SJCRH30 (cell line): ENCODE measurements around the gene UPF2. TPM values are rescaled to one million over a fixed set of nuclear protein-coding genes. Genes with fewer than 3 reads are reported as not detected.

Source experiments
- DNase-seq, 2 experiments: peaks; one replicate each; pipeline ENCODE4 v3.0.0-alpha.2; 2015 to 2020
- H3K27ac ChIP-seq: fragments of 250-450 bp; sonication (Bioruptor Pico); 2 replicates; pipeline ENCODE4 v1.5.1; 2020; ENCODE audit warnings: mild to moderate bottlenecking, moderate library complexity
- H3K27me3 ChIP-seq: fragments of 250-450 bp; sonication (Bioruptor Pico); 2 replicates; pipeline ENCODE4 v1.5.1; 2020; ENCODE audit warnings: mild to moderate bottlenecking, moderate library complexity
- H3K36me3 ChIP-seq: fragments of 250-450 bp; sonication (Bioruptor Pico); 2 replicates; pipeline ENCODE4 v1.5.1; 2020; ENCODE audit warnings: mild to moderate bottlenecking, moderate library complexity
- H3K4me1 ChIP-seq: fragments of 250-450 bp; sonication (Bioruptor Pico); 2 replicates; pipeline ENCODE4 v1.5.1; 2020; ENCODE audit warnings: mild to moderate bottlenecking, moderate library complexity
- H3K4me3 ChIP-seq: fragments of 250-450 bp; sonication (Bioruptor Pico); 2 replicates; pipeline ENCODE4 v1.5.1; 2020; ENCODE audit warnings: mild to moderate bottlenecking, moderate library complexity
- H3K9me3 ChIP-seq: fragments of 250-450 bp; sonication (Bioruptor Pico); replicated peaks from 2 replicates; pipeline ENCODE4 v1.5.1; 2020; ENCODE audit warnings: mild to moderate bottlenecking, moderate library complexity
- total RNA-seq: library from RNA; depleted of rRNA; stranded (reverse); fragments of >200 nt; shearing (Covaris generic); gene quantifications from 2 replicates; pipeline ENCODE4 v1.2.3, GENCODE V29; 2014

Gene UPF2
- total RNA-seq, 1 experiment from 2014 or later = 22.9 TPM

DNA sequence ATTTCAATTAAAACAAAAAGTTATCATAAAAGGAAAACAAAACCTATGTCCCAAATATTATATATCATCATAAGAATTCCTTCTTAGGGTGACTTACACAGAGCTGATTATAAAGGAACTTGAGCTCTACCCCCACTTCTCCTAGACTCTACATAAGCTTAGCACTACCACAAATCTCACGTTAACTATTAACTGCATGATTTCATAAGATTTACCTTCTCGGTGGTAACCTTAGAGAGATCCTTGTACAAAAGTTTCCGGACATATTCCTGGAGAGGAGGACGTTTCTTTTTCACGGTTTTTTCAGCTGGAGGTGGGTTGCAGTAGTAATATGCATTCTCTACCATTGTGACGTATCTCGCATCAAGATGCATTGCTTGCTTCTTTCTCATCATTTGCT, 83.7 kb downstream of the UPF2 start:
- H3K4me1 ChIP-seq = no peaks in the 10 kb centered on the region
- H3K36me3 ChIP-seq = peaks cover 31% of the 10 kb centered on the region
- H3K27me3 ChIP-seq = no peaks in the 10 kb centered on the region
- H3K9me3 ChIP-seq = 0 out of 2 replicates have a peak, but pooled peaks cover 3% of the 10 kb centered on the region
- DNase-seq = no peak
- H3K27ac ChIP-seq = no peak overlapping the region
- no peak overlapping the region for H3K4me3 ChIP-seq

DNA sequence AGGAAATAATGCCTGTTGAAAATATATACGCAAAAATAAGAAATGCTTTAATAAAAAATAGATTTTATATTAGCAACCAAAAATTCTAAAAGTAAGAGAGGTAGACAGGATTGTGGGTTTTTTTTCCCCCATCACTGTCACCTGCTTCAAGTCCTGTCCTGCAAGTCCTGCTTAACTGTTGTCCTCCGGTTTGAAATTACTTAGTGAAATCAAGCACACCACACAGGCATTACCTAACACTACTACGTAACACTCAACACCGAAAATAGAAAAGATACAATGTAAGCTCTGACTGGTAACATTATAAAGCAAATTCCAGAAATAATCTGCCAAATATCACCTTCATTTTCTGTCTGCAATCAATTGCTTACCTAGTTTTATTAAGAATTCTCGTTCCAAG, 90.9 kb downstream of the UPF2 start:
- DNase-seq = no peak
- H3K27me3 ChIP-seq = no peaks in the 10 kb centered on the region
- H3K4me3 ChIP-seq = no peak overlapping the region
- no peak overlapping the region for H3K27ac ChIP-seq
- H3K4me1 ChIP-seq = no peaks in the 10 kb centered on the region
- H3K36me3 ChIP-seq = peaks cover 31% of the 10 kb centered on the region
- 0 out of 2 replicates have a peak, but pooled peaks cover 3% of the 10 kb centered on the region for H3K9me3 ChIP-seq

DNA sequence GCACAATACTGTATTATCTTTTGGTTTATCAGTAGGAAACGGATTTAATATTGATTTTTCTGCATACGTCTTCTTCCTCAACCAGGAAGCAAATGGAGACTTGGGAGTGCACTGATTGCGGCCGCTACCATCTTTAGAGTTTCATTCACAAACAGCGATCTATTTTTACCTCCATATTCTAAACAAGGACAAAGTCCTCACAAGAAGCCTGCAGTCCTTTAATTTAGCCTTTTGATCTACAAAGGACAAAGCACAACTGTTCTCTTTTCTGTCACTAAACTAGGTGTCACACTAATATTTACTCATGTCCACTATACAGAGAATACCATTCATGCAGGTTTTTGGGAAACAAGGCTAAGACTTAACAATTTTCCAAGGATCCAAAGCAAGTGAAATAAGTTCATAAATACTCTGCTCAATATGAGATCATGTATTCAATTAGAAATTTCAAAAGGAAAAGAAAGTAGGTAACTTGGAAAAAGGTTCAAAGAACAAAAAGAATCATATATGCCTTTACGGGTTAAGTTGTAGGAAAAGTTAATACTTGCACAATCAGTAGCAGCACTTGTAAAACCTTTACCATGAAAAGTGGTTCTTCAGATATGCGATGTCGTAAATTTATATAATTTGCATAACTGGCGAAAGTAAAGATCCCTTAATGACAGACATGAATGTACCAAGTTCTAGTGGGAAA, 92.1 kb downstream of the UPF2 start:
- Histone ChIP-seq H3K4me1 (no peaks in the 10 kb centered on the region), H3K4me3 (no peak overlapping the region), H3K36me3 (peaks cover 32% of the 10 kb centered on the region), H3K9me3 (0 out of 2 replicates have a peak, but pooled peaks cover 3% of the 10 kb centered on the region), H3K27me3 (no peaks in the 10 kb centered on the region), H3K27ac (no peak overlapping the region)
- DNase-seq = no peak

DNA sequence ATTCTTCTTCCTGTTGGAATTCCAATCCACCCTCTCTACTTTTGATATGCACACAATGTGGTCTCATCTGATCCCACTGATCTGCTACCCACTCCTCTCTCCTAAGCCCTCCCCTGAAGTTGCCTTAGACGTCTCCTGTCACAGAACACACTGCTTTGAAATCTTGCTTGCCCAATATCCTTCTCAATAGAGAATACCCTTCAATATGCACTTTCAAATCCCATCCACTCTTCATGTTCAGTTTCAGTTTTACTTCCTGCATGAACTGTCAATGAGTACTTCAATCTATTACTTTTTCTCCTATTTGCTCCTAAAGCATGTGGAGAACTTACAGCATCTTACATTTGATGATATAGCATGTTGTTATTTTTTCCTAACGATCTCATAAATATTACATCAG, 93.5 kb downstream of the UPF2 start:
- Histone ChIP-seq H3K9me3 (no peaks in the 10 kb centered on the region), H3K4me3 (no peak overlapping the region), H3K27ac (no peak overlapping the region), H3K4me1 (no peaks in the 10 kb centered on the region), H3K27me3 (no peaks in the 10 kb centered on the region), H3K36me3 (peaks cover 23% of the 10 kb centered on the region)
- DNase-seq = no peak

DNA sequence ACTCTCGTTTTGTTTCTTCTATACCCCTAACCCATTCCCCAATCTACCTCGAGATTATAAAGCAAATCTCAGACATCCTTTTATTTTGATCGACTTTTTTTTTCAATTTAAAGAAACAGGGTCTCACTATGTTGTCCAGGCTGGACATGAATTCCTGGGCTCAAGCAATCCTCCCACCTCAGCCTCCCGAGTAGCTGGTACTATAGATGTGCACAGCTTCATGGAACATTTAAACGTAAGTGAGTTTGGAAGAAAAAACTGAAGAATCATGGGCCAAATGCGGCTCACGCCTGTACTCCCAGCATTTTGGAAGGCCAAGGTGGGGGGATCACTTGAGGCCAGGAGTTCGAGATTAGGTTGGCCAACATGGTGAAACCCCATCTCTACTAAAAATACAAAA, 96.0 kb downstream of the UPF2 start:
- H3K27ac ChIP-seq = no peak overlapping the region
- no peak overlapping the region for H3K4me3 ChIP-seq
- no peaks in the 10 kb centered on the region for H3K27me3 ChIP-seq
- peaks cover 22% of the 10 kb centered on the region for H3K36me3 ChIP-seq
- H3K4me1 ChIP-seq = no peaks in the 10 kb centered on the region
- H3K9me3 ChIP-seq = no peaks in the 10 kb centered on the region
- no peak for DNase-seq

DNA sequence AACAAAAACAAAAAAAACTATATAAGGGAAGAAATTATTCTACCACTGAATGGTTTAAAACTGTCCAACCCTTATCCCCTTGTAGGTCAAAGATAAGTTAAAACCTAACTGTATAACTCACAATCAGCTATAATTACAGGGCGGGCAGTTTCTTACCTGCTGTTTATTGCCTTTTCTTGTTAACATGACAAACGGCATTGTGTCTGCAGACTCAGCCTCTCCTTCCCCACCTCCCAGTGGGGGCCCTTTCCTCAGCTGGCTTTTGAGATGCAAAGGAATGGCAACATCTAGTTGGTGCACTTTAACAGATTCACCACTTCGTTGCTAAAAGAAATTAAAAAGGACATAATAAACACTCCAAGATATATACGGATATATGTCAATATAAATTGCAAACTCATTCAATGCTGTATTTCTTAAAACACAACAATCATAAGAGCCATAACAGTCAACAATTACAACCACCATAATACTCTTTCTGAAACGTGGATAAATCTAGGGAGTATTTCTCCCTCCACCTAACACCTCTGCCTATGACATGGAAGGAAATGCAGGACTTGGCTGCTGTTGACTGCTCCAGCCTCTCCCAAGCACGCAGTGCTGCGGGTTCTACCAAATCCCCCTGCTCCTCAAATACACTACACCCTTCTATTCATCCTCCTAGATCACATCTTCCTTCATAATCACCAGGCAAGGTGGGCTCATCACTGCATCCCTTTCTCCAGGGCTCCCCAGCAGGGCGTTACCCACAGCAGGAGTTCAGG, 106.0 kb downstream of the UPF2 start:
- DNase-seq = no peak
- Histone ChIP-seq H3K27me3 (no peaks in the 10 kb centered on the region), H3K9me3 (no peaks in the 10 kb centered on the region), H3K4me3 (no peak overlapping the region), H3K27ac (no peak overlapping the region), H3K36me3 (peaks cover 30% of the 10 kb centered on the region; the same call in 1 of the 2 replicates), H3K4me1 (no peaks in the 10 kb centered on the region)

DNA sequence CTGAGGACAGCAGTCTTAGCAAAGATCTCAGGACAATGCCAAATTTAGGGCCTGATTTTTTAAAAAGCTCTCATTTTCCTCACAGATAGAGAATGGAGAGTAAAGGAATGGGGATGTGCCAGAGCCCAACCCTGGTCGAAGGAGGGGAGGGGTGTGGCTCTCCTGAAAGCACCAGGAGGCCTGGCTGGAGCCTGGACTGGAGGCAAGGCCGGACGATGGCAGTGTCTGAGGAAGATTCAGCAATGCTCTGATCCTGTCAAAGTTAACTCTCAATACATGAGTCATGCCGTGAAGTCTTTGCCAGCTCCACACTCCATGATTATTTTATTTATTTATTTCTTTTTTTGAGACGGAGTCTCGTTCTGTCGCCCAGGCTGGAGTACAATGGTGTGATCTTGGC, 108.3 kb downstream of the UPF2 start:
- Histone ChIP-seq H3K4me3 (no peak overlapping the region), H3K4me1 (no peaks in the 10 kb centered on the region), H3K36me3 (peaks cover 36% of the 10 kb centered on the region), H3K27me3 (no peaks in the 10 kb centered on the region), H3K9me3 (no peaks in the 10 kb centered on the region), H3K27ac (no peak overlapping the region)
- no peak for DNase-seq

DNA sequence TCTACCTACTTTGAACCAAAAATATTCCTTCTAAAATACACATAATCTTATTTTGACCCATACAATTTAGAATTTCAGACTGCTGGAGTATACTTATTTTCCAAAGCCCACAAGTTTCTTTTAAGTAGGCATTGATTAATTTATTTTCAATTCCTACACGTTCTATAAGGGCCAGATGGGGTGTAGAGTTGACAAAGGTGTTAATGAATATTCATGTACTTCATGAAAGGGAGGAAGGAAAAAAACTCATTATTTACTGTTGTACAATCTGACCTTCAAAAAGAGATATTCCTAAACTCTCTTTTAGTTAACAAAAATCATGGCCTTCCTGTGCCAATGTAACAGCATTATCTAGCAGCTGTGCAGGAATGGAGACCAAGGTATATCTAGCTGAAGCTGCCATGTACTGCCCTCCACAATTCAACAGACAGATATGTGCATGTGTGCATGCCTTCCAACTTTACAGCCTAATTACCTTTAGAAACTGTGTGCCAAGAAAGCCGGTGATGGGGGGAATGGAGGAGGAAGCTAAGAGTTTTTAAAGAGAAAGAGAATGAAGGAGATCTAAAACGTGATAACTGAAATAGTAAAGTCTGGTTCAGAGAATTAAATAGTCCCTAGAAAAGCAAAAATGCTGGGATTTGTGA, 108.9 kb downstream of the UPF2 start:
- no peak for DNase-seq
- Histone ChIP-seq H3K27ac (no peak overlapping the region), H3K4me3 (no peak overlapping the region), H3K27me3 (no peaks in the 10 kb centered on the region), H3K4me1 (no peaks in the 10 kb centered on the region), H3K9me3 (no peaks in the 10 kb centered on the region), H3K36me3 (peaks cover 38% of the 10 kb centered on the region)

DNA sequence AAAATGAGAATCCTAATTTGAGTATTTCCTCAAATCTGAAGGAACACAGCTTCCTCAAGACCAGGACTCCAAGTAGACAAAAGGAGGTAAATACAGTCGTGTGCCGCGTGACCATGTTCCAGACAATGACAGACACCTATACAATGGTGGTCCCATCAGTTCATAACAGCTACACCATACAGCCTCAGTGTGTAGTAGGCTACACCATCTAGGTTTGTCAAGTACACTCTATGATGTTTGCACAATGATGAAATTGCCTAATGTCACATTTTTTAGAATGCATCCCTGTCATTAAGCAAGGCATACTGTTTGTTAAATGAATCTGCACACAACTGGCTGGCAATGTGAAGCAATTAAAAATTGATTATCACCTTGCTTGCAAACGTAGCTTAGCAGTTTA, 111.6 kb downstream of the UPF2 start:
- Histone ChIP-seq H3K27me3 (no peaks in the 10 kb centered on the region), H3K4me1 (no peaks in the 10 kb centered on the region), H3K27ac (no peak overlapping the region), H3K9me3 (no peaks in the 10 kb centered on the region), H3K4me3 (no peak overlapping the region), H3K36me3 (peaks cover 47% of the 10 kb centered on the region)
- DNase-seq = no peak

DNA sequence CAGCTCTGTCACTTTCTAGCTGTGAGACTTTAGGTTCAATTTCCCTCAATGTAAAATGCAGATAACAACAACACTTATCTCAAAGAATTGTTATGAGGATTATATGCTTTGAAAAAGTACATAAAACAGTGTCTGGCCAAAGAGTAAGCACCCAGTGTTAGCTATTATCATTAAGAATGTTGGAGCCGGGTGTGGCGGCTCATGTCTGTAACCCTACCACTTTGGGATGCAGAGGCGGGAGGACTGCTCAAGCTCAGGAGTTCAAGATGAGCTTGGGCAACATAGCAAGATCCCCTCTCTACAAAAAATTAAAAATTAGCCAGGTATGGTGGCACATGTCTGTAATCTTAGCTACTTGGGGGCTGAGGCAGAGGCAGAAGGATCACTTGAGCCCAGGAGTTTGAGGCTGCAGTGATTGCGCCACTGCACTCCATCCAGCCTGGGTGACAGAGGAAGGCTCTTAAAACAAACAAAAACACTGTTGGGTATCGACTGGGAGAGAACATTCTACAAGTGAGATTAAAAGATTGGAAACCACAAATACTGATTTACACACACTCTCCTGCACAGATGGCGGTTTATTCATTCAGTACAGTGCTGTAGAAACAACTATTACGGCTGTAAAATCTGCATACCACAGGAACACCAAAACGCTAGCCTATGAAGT, 112.2 kb downstream of the UPF2 start:
- Histone ChIP-seq H3K4me1 (no peaks in the 10 kb centered on the region), H3K4me3 (no peak overlapping the region), H3K36me3 (peaks cover 44% of the 10 kb centered on the region), H3K27me3 (no peaks in the 10 kb centered on the region), H3K9me3 (no peaks in the 10 kb centered on the region), H3K27ac (no peak overlapping the region)
- no peak for DNase-seq

DNA sequence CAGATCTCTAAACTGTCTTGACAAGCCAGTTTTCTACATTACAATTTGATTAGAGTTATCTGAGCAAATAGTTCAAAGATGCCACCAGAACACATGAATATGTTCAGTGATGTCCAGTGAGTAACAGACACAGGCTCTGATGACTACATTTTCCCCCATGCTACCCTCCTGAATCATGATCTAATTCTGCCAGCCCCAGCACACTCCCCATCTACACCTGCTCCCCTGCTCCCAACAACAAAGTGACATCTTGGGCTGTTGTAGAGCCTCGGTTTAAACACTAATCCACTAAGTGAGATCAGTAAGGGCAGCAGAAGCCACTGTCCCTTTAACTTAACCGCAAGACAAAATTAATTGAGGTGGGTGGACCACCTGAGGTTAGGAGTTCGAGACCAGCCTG, 114.9 kb downstream of the UPF2 start:
- Histone ChIP-seq H3K27ac (no peak overlapping the region), H3K4me3 (no peak overlapping the region), H3K36me3 (peaks cover 35% of the 10 kb centered on the region), H3K4me1 (no peaks in the 10 kb centered on the region), H3K27me3 (no peaks in the 10 kb centered on the region), H3K9me3 (no peaks in the 10 kb centered on the region)
- DNase-seq = peak in 1 of 2 experiments; percentile 6

DNA sequence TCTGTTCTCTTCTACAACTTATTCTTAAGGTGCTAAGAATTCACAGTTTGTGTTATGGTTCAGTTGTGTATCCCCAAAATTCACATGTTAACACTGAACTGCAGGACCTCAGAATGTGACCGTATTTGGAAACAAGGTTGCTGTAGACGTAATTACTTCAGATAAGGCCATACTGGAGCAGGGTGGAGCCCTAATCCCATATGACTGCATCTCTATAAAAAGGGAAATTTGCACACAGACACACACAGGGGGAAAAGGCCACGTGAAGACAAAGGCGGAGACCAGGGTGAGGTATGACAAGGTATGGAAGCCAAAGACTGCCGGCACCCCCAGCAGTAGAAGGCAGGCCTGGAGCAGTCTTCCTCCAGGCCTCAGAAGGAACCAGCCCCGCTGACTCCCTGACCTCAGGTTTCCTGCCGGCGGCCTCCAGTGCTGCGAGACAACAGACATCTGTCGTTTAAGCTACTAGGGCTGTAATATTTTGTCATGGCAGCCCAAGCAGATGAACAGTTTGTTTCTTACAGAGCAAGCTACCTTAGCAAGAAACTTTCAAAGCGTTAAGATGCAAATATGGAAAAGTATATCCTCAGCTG, 120.7 kb downstream of the UPF2 start:
- H3K27ac ChIP-seq = no peak overlapping the region
- no peaks in the 10 kb centered on the region for H3K27me3 ChIP-seq
- H3K4me1 ChIP-seq = no peaks in the 10 kb centered on the region
- H3K4me3 ChIP-seq = no peak overlapping the region
- H3K36me3 ChIP-seq = peaks cover 15% of the 10 kb centered on the region
- H3K9me3 ChIP-seq = no peaks in the 10 kb centered on the region
- no peak for DNase-seq

DNA sequence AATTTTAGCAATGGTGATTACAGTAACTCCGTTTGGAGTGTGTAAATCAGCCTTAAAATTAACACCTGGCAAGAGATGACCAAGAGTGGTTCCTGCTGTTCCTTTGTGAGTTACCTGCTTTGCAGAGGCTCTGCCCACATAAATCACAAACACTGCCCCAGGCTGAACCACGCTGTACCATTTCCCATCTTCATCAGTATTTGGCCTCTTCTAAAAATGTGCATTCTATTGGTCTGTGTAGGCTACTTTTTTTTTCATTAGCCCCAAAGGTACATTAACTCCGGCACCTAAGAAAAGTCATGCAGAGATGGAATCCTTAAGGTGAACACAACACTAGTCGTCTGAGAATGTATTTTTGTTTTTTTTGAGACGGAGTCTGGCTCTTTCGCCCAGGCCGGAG, 123.3 kb downstream of the UPF2 start:
- DNase-seq = no peak
- Histone ChIP-seq H3K4me1 (no peaks in the 10 kb centered on the region), H3K36me3 (peaks cover 11% of the 10 kb centered on the region), H3K9me3 (no peaks in the 10 kb centered on the region), H3K4me3 (no peak overlapping the region), H3K27me3 (no peaks in the 10 kb centered on the region), H3K27ac (no peak overlapping the region)

DNA sequence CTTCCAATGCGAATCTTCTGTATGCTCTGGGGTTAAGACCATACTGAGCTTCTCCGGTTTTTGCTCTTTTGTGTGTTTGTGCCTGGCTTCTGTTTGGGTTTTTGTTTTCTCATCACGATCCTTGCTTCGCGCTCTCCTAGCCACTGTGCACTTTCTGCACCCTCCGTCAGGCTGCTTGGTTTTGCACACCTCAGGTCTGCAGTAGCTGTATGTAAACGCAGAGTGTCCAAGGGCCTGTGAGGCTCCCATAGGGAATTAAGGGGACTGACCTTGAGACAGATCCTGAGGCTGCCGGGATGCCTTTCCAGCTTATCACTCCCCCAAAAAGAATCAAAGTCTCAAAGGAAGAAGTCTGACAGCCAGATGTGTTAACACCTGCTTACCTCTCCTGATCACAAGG, 124.2 kb downstream of the UPF2 start:
- H3K36me3 ChIP-seq = peaks cover 11% of the 10 kb centered on the region

More for the DNA sequence above, 124.2 kb downstream of the UPF2 start:
- no peaks in the 10 kb centered on the region for H3K9me3 ChIP-seq
- H3K27me3 ChIP-seq = no peaks in the 10 kb centered on the region
- H3K27ac ChIP-seq = no peak overlapping the region
- no peak for DNase-seq
- no peak overlapping the region for H3K4me3 ChIP-seq
- no peaks in the 10 kb centered on the region for H3K4me1 ChIP-seq
